HCT116 (cell line): ENCODE measurements around the gene MED12. TPM values are rescaled to one million over a fixed set of nuclear protein-coding genes. Genes with fewer than 3 reads are reported as not detected.

Experiments used
- ATAC-seq: fragments of 200-7000 bp; cut with Tn5 transposase; 2 replicates; pipeline ENCODE4 v1.9.1; 2020; ENCODE audit warnings: mild to moderate bottlenecking, moderate library complexity
- BruUV-seq: library from RNA; stranded (reverse); fragments of 400-500 nt; replicated peaks from 2 replicates; lab custom pipeline; 2021; lab: Mats Ljungman, UMichigan
- CTCF ChIA-PET: fragments of 300-600 bp; sonication (Branson Sonifier 250); formaldehyde crosslinking; loops from one replicate; lab custom pipeline; 2021; ENCODE audit warnings: antibody characterized with exemption; lab: Charles Lee
- POLR2A ChIA-PET: fragments of 300-600, 350-600 bp; sonication (Branson Sonifier 250); formaldehyde crosslinking; loops from one replicate; lab custom pipeline; 2021; ENCODE audit warnings: antibody characterized with exemption; lab: Charles Lee
- RAD21 ChIA-PET, 2 experiments: fragments of 300-600 bp; sonication (Branson Sonifier 250); formaldehyde crosslinking; loops; one replicate each; lab custom pipeline; 2023; ENCODE audit warnings: low total read pairs in 2 of 2; ENCODE audit not compliant: uncharacterized antibody in 2 of 2, unreplicated experiment in 2 of 2, low non-redundant PET in 1 of 2; lab: Charles Lee
- DNase-seq: peaks from one replicate; pipeline ENCODE4 v3.0.0-alpha.2; 2010; ENCODE audit warnings: low read depth, low spot score
- H2AFZ ChIP-seq: fragments of 200-600 bp; shearing (Covaris generic), sonication (generic); 2 replicates; pipeline ENCODE4 v1.6.1; 2017; ENCODE audit warnings: low read depth, mixed run types, mixed read lengths, antibody characterized with exemption, low read length; ENCODE audit not compliant: poor library complexity, severe bottlenecking
- H3K27ac ChIP-seq: 2 replicates; pipeline ENCODE4 v1.5.1; 2012; ENCODE audit warnings: low read depth, low read length
- H3K27me3 ChIP-seq: fragments of 200-600 bp; sonication (generic); 2 replicates; pipeline ENCODE4 v1.6.1; 2016; ENCODE audit warnings: mixed run types, low read length, mixed read lengths; ENCODE audit not compliant: insufficient read depth
- H3K36me3 ChIP-seq, 2 experiments: fragments of 200-500 bp in 1 of 2; fragments of 200-600 bp in 1 of 2; sonication (Bioruptor generic) in 1 of 2; sonication (generic) in 1 of 2; 2 replicates each; pipeline versions ENCODE4 v1.5.1 to v1.6.1; 2014 to 2016; ENCODE audit warnings: low read length in 2 of 2, inconsistent platforms in 1 of 2, mixed read lengths in 1 of 2, mixed run types in 1 of 2; ENCODE audit not compliant: insufficient read depth in 2 of 2, control insufficient read depth in 1 of 2
- H3K4me1 ChIP-seq, 2 experiments: fragments of 200-600 bp in 1 of 2; sonication (generic) in 1 of 2; 2 replicates each; pipeline versions ENCODE4 v1.5.1 to v1.6.1; 2012 to 2017; ENCODE audit warnings: low read length in 2 of 2, inconsistent platforms in 1 of 2, mild to moderate bottlenecking in 1 of 2, mixed read lengths in 1 of 2, mixed run types in 1 of 2, moderate library complexity in 1 of 2; ENCODE audit not compliant: insufficient read depth in 2 of 2, control insufficient read depth in 1 of 2
- H3K4me2 ChIP-seq: fragments of 200-600 bp; sonication (generic); 2 replicates; pipeline ENCODE4 v1.6.1; 2017; ENCODE audit warnings: mixed run types, low read length, mixed read lengths
- H3K4me3 ChIP-seq, 2 experiments: fragments of 200-600 bp in 1 of 2; sonication (generic) in 1 of 2; replicated peaks in 1 of 2; 2 replicates each; pipeline ENCODE4 v1.5.1; 2011 to 2016; ENCODE audit warnings: low read length in 2 of 2, control low read depth in 1 of 2, low read depth in 1 of 2, mild to moderate bottlenecking in 1 of 2, mixed read lengths in 1 of 2, mixed run types in 1 of 2
- H3K79me2 ChIP-seq: fragments of 200-600 bp; sonication (generic); 2 replicates; pipeline ENCODE4 v1.6.1; 2017; ENCODE audit warnings: mild to moderate bottlenecking, mixed run types, low read length, moderate library complexity, mixed read lengths; ENCODE audit not compliant: insufficient read depth
- H3K9ac ChIP-seq: fragments of 200-600 bp; sonication (generic); 2 replicates; pipeline ENCODE4 v1.6.1; 2016; ENCODE audit warnings: low read length, mixed read lengths
- H3K9me2 ChIP-seq: fragments of 200-600 bp; sonication (generic), shearing (Covaris generic); 2 replicates; pipeline ENCODE4 v1.6.1; 2017; ENCODE audit warnings: mixed run types, mild to moderate bottlenecking, moderate library complexity; ENCODE audit not compliant: insufficient read depth
- H3K9me3 ChIP-seq, 2 experiments: fragments of 200-500 bp in 1 of 2; fragments of 200-600 bp in 1 of 2; sonication (Bioruptor generic) in 1 of 2; sonication (generic) in 1 of 2; 2 replicates each; pipeline ENCODE4 v1.6.1; 2014 to 2017; ENCODE audit warnings: low read length in 2 of 2, mixed read lengths in 2 of 2, inconsistent platforms in 1 of 2, low read depth in 1 of 2, mild to moderate bottlenecking in 1 of 2, mixed run types in 1 of 2, moderate library complexity in 1 of 2; ENCODE audit not compliant: control insufficient read depth in 1 of 2, insufficient read depth in 1 of 2
- H4K20me1 ChIP-seq: fragments of 200-600 bp; sonication (generic), shearing (Covaris generic); 2 replicates; pipeline ENCODE4 v1.6.1; 2017; ENCODE audit warnings: mixed run types, mild to moderate bottlenecking, moderate library complexity; ENCODE audit not compliant: insufficient read depth
- ATF3 ChIP-seq: IDR thresholded peaks from 2 replicates; pipeline ENCODE4 v1.6.1; 2012
- EGR1 ChIP-seq: IDR thresholded peaks from 2 replicates; pipeline ENCODE4 v1.6.1; 2012; ENCODE audit warnings: low read depth
- EZH2 ChIP-seq: fragments of 200-600 bp; sonication (generic); IDR thresholded peaks from 2 replicates; pipeline ENCODE4 v1.6.1; 2017; ENCODE audit warnings: antibody characterized with exemption, mixed run types
- EZH2phosphoT487 ChIP-seq: fragments of 200-600 bp; IDR thresholded peaks from 2 replicates; pipeline ENCODE4 v1.6.1; 2018; ENCODE audit warnings: antibody characterized with exemption, borderline replicate concordance
- FOSL1 ChIP-seq: IDR thresholded peaks from 2 replicates; pipeline ENCODE4 v1.6.1; 2012; ENCODE audit warnings: low read depth
- MAX ChIP-seq: IDR thresholded peaks from 2 replicates; pipeline ENCODE4 v1.6.1; 2012
- POLR2AphosphoS5 ChIP-seq: IDR thresholded peaks from 2 replicates; pipeline ENCODE4 v1.6.1; 2011; ENCODE audit warnings: mild to moderate bottlenecking, low read depth, low read length, moderate library complexity
- REST ChIP-seq: IDR thresholded peaks from 2 replicates; pipeline ENCODE4 v1.6.1; 2012; ENCODE audit warnings: low read depth
- SRF ChIP-seq: IDR thresholded peaks from 2 replicates; pipeline ENCODE4 v1.6.1; 2012; ENCODE audit warnings: low read depth
- YY1 ChIP-seq: IDR thresholded peaks from 2 replicates; pipeline ENCODE4 v1.6.1; 2011; ENCODE audit warnings: low read length, low read depth, moderate library complexity, mild to moderate bottlenecking; ENCODE audit not compliant: insufficient replicate concordance; ENCODE audit errors: extremely low read depth
- ZBTB33 ChIP-seq: IDR thresholded peaks from 2 replicates; pipeline ENCODE4 v1.6.1; 2011; ENCODE audit warnings: mild to moderate bottlenecking, low read length, moderate library complexity; ENCODE audit not compliant: insufficient replicate concordance; ENCODE audit errors: extremely low read depth
- ZFX ChIP-seq: fragments of 450-650 bp; IDR thresholded peaks from 2 replicates; pipeline ENCODE4 v1.6.1; 2017
- intact Hi-C: fragments of 100-400 bp; cut with micrococcal nuclease; formaldehyde crosslinking; loops from 2 replicates; pipeline ENCODE4 v1.10.0; 2022
- total RNA-seq: library from RNA; stranded (reverse); gene quantifications from one replicate; pipeline ENCODE4 v1.2.1, GENCODE V29; 2021; ENCODE audit not compliant: unreplicated experiment

Gene MED12
- total RNA-seq, 1 experiment from 2014 or later: 32.8 TPM

- ChIA-PET CTCF (no interaction called here), POLR2A (no interaction called here), RAD21 (no interaction called here)
- Histone ChIP-seq H4K20me1 (no peaks in the 10 kb centered on the region), H3K79me2 (no peaks in the 10 kb centered on the region), H3K4me3 (no peak overlapping the region), H3K36me3 (no peaks in the 10 kb centered on the region), H3K27me3 (no peaks in the 10 kb centered on the region), H2AFZ (no peak overlapping the region), H3K9me3 (no peaks in the 10 kb centered on the region), H3K4me1 (peaks cover 0 to 3% of the 10 kb centered on the region in 2 experiments; a peak in 1 of 4 replicates), H3K9me2 (no peaks in the 10 kb centered on the region), H3K27ac (no peak overlapping the region), H3K9ac (no peak overlapping the region), H3K4me2 (no peak overlapping the region)
- no peak for DNase-seq
- BruUV-seq: no TSS peak
- TF ChIP-seq SRF: no peak
- no peak for TF ChIP-seq FOSL1
- TF ChIP-seq REST: no peak
- TF ChIP-seq YY1: no peak
- no peak for TF ChIP-seq POLR2AphosphoS5
- no peak for TF ChIP-seq EZH2phosphoT487
- no peak for TF ChIP-seq ATF3
- TF ChIP-seq ZBTB33: no peak
- no peak for TF ChIP-seq MAX
- TF ChIP-seq EZH2: no peak
- TF ChIP-seq ZFX: no peak
- no peak for TF ChIP-seq EGR1
- intact Hi-C loops: no loop called here
- ATAC-seq: no peak
These were observed 10.5 kb upstream of the MED12 start for GRCh38 chrX:71107762-71108360.
